COLO668 (cell line): ENCODE measurements around the gene MTHFS.
"Not testable (repeated sequence)": the region's sequence is repeated elsewhere in the genome, so short reads cannot be mapped to it uniquely, and the experiment has no call there.

Experiments
- DNase-seq: peaks from one replicate; lab custom pipeline; 2025; ENCODE audit not compliant: unreplicated experiment; lab: John Stamatoyannopoulos, UW

MTHFS gene

GRCh38 chr15:79896634-79897379, at the start of gene MTHFS:
MTHFS (minus strand) TSS chr15:79897014; CDS start chr15:79896988, 26 bp downstream.
- peak; percentile 92 for DNase-seq

- DNase-seq, result no peak
Measured at GRCh38 chr15:79944622-79945021, 47.8 kb upstream of the MTHFS start.

- no peak for DNase-seq
Measured at GRCh38 chr15:79943820-79944219, 47.0 kb upstream of the MTHFS start.

- no peak for DNase-seq
Measured at GRCh38 chr15:79942741-79943481, 46.1 kb upstream of the MTHFS start.

- DNase-seq, result no peak
Measured at GRCh38 chr15:79939399-79939798, 42.6 kb upstream of the MTHFS start.

- DNase-seq, result no peak
Measured at GRCh38 chr15:79938143-79938542, 41.3 kb upstream of the MTHFS start.

GRCh38 chr15:79935556-79936201, 38.9 kb upstream of the MTHFS start:
- not testable (repeated sequence) for DNase-seq

GRCh38 chr15:79933231-79933630, 36.4 kb upstream of the MTHFS start:
- no peak for DNase-seq

- no peak for DNase-seq
Measured at GRCh38 chr15:79932447-79932846, 35.6 kb upstream of the MTHFS start.

GRCh38 chr15:79930516-79930915, 33.7 kb upstream of the MTHFS start:
- DNase-seq, result no peak

- DNase-seq, result no peak
Measured at GRCh38 chr15:79929412-79929811, 32.6 kb upstream of the MTHFS start.

- DNase-seq, result not testable (repeated sequence)
Measured at GRCh38 chr15:79926116-79926515, 29.3 kb upstream of the MTHFS start.

GRCh38 chr15:79924379-79924778, 27.6 kb upstream of the MTHFS start:
- DNase-seq, result no peak

- DNase-seq, result peak; percentile 98
Measured at GRCh38 chr15:79923515-79924169, 26.8 kb upstream of the MTHFS start.

GRCh38 chr15:79923079-79923514, 26.3 kb upstream of the MTHFS start:
- peak; percentile 69 for DNase-seq

GRCh38 chr15:79922512-79923078, 25.8 kb upstream of the MTHFS start:
- no peak for DNase-seq

GRCh38 chr15:79919749-79920511, 23.1 kb upstream of the MTHFS start:
- DNase-seq, result no peak

GRCh38 chr15:79919090-79919748, 22.4 kb upstream of the MTHFS start:
- no peak for DNase-seq

GRCh38 chr15:79918278-79918677, 21.5 kb upstream of the MTHFS start:
- no peak for DNase-seq
